ENCODE measurements around the gene TAF10. TPM values are rescaled to one million over a fixed set of nuclear protein-coding genes. Genes with fewer than 3 reads are reported as not detected.

Gene TAF10
- total and polyA plus RNA-seq, 4 experiments from 2014 or later, result 116 to 367 (median 145) TPM

Other genes starting within 250 kb of the TAF10 start
- 10 to 100 TPM; 39.3 to 43.6 TPM for gene SMPD1, start 221.7 kb downstream of the TAF10 start, total RNA-seq
- gene SMPD1, start 221.7 kb downstream of the TAF10 start, polyA plus RNA-seq, result 10 to 100 TPM in 1 of 2 donors, 1 to 10 TPM in 1; 9.2 to 12.1 TPM
- 10 to 100 TPM; 93.2 to 93.5 TPM for gene APBB1, start 193.1 kb downstream of the TAF10 start, total RNA-seq
- gene APBB1, start 193.1 kb downstream of the TAF10 start, polyA plus RNA-seq, result 100 to 1,000 TPM in 1 of 2 donors, 10 to 100 TPM in 1; 84.7 to 107 TPM
- 1 to 10 TPM in 1 of 2 experiments, under 1 TPM in 1; 0.83 to 1.3 TPM for gene HPX, start 171.2 kb downstream of the TAF10 start, total RNA-seq
- gene HPX, start 171.2 kb downstream of the TAF10 start, polyA plus RNA-seq, result not detected
- 10 to 100 TPM; 22.9 to 23.1 TPM for gene TRIM3, start 138.3 kb downstream of the TAF10 start, total RNA-seq
- gene TRIM3, start 138.3 kb downstream of the TAF10 start, polyA plus RNA-seq, result 1 to 10 TPM; 1.2 to 3.5 TPM
- gene ARFIP2, start 130.9 kb downstream of the TAF10 start, total RNA-seq, result 10 to 100 TPM; 53.9 to 56.9 TPM
- gene ARFIP2, start 130.9 kb downstream of the TAF10 start, polyA plus RNA-seq, result 10 to 100 TPM; 34.1 to 35.8 TPM
- gene TIMM10B, start 130.7 kb downstream of the TAF10 start, total RNA-seq, result 10 to 100 TPM; 54.7 to 60.3 TPM
- 10 to 100 TPM; 29.9 to 32.4 TPM for gene TIMM10B, start 130.7 kb downstream of the TAF10 start, polyA plus RNA-seq
- gene DNHD1, start 114.9 kb downstream of the TAF10 start, total RNA-seq, result 10 to 100 TPM; 45.9 to 54.0 TPM
- 1 to 10 TPM; 1.2 to 1.4 TPM for gene DNHD1, start 114.9 kb downstream of the TAF10 start, polyA plus RNA-seq
- 10 to 100 TPM; 29.9 to 36.0 TPM for gene RRP8, start 8.6 kb downstream of the TAF10 start, total RNA-seq
- 10 to 100 TPM; 19.5 to 28.4 TPM for gene RRP8, start 8.6 kb downstream of the TAF10 start, polyA plus RNA-seq
- 100 to 1,000 TPM; 131 to 132 TPM for gene ILK, start 8.4 kb downstream of the TAF10 start, total RNA-seq
- gene ILK, start 8.4 kb downstream of the TAF10 start, polyA plus RNA-seq, result 100 to 1,000 TPM; 121 to 129 TPM
- 100 to 1,000 TPM; 194 to 198 TPM for gene TPP1, start 7.2 kb upstream of the TAF10 start, total RNA-seq
- gene TPP1, start 7.2 kb upstream of the TAF10 start, polyA plus RNA-seq, result 100 to 1,000 TPM; 103 to 144 TPM
- gene DCHS1, start 43.6 kb upstream of the TAF10 start, total RNA-seq, result 1 to 10 TPM; 6.4 to 6.7 TPM
- gene DCHS1, start 43.6 kb upstream of the TAF10 start, polyA plus RNA-seq, result 1 to 10 TPM in 1 of 2 donors, under 1 TPM in 1; 0.47 to 2.5 TPM
- 10 to 100 TPM; 33.4 to 36.9 TPM for gene MRPL17, start 71.1 kb upstream of the TAF10 start, total RNA-seq
- 10 to 100 TPM; 12.7 to 42.6 TPM for gene MRPL17, start 71.1 kb upstream of the TAF10 start, polyA plus RNA-seq
- not detected for gene OR2AG2, start 159.8 kb upstream of the TAF10 start, total RNA-seq
- gene OR2AG2, start 159.8 kb upstream of the TAF10 start, polyA plus RNA-seq, result not detected
- gene OR2AG1, start 170.8 kb upstream of the TAF10 start, total RNA-seq, result not detected
- gene OR2AG1, start 170.8 kb upstream of the TAF10 start, polyA plus RNA-seq, result not detected
- gene OR6A2, start 187.5 kb upstream of the TAF10 start, total RNA-seq, result not detected
- gene OR6A2, start 187.5 kb upstream of the TAF10 start, polyA plus RNA-seq, result not detected
- not detected for gene OR10A5, start 233.5 kb upstream of the TAF10 start, total RNA-seq
- gene OR10A5, start 233.5 kb upstream of the TAF10 start, polyA plus RNA-seq, result not detected